HUES48 (cell line): ENCODE results near the gene TMEM222.
A peak's percentile ranks its signal among the peaks of the same experiment; 100 is the strongest.

Experiments
- H3K27ac ChIP-seq: one replicate; pipeline ENCODE4 v1.7.0; 2013; ENCODE audit warnings: low read depth, low read length, inconsistent platforms
- H3K27me3 ChIP-seq: 2 replicates; pipeline ENCODE4 v1.6.1; 2013; ENCODE audit warnings: mild to moderate bottlenecking, low read length; ENCODE audit not compliant: control insufficient read depth, insufficient read depth
- H3K36me3 ChIP-seq: 2 replicates; pipeline ENCODE4 v1.6.1; 2013; ENCODE audit warnings: low read length; ENCODE audit not compliant: control insufficient read depth, insufficient read depth
- H3K4me1 ChIP-seq: 2 replicates; pipeline ENCODE4 v1.6.1; 2013; ENCODE audit warnings: mild to moderate bottlenecking, low read length; ENCODE audit not compliant: control insufficient read depth, insufficient read depth
- H3K4me3 ChIP-seq: 2 replicates; pipeline ENCODE4 v1.5.1; 2013; ENCODE audit warnings: mild to moderate bottlenecking, low read depth, low read length
- H3K9ac ChIP-seq: 2 replicates; pipeline ENCODE4 v1.6.1; 2013; ENCODE audit warnings: mild to moderate bottlenecking, low read depth, low read length, moderate library complexity
- H3K9me3 ChIP-seq: 2 replicates; pipeline ENCODE4 v1.6.1; 2013; ENCODE audit warnings: low read length; ENCODE audit not compliant: control insufficient read depth, insufficient read depth

TMEM222 gene

DNA sequence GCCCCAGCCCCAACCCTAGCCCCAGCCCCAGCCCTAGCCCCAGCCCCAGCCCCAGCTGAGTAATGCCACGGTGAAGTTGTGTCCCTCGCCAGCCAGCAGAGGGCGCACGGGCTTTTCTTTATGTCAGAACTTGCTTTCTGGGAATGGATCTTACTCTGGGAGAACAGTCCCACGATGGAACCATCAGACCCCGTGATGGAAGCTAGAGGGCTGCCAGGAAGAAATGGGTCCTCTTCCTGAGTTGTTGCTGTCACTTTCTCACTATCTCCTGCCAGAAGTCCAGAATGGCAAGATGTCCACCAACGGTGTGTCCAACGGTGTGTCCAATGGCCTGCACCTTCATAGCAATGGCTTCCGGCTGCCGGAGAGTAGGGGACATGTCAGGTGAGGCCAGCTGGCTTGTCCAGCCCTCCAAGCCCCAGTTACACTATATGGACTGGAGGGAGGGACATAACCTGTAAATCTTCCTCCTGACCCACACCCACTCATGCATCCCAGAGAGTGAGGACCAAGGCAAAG is 25.1 kb upstream of the TMEM222 start:
- H3K27ac ChIP-seq = no peak overlapping the region
- H3K36me3 ChIP-seq = peaks cover 17% of the 10 kb centered on the region
- peaks cover 21% of the 10 kb centered on the region for H3K4me1 ChIP-seq
- no peaks in the 10 kb centered on the region for H3K9me3 ChIP-seq
- H3K4me3 ChIP-seq = no peak overlapping the region
- no peaks in the 10 kb centered on the region for H3K27me3 ChIP-seq
- H3K9ac ChIP-seq = no peak overlapping the region

DNA sequence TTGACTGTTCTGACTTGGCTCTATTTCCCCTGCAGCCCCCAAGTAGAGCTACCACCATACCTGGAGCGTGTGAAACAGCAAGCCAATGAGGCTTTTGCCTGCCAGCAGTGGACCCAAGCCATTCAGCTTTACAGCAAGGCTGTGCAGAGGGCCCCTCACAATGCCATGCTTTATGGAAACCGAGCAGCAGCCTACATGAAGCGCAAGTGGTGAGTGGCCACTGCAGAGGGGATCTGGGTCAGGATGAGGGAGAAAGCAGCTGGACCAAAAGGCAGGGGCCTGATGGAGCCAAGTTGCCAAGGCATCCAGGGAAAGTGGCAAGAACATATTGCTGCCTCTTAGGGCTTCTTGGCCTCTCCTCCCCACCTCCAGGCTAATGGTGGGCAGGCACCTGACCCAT is 24.1 kb upstream of the TMEM222 start:
- H3K27me3 ChIP-seq = no peaks in the 10 kb centered on the region
- H3K27ac ChIP-seq = no peak overlapping the region
- H3K4me3 ChIP-seq = no peak overlapping the region
- H3K4me1 ChIP-seq = peaks cover 24% of the 10 kb centered on the region
- no peaks in the 10 kb centered on the region for H3K9me3 ChIP-seq
- H3K9ac ChIP-seq = no peak overlapping the region
- peaks cover 17% of the 10 kb centered on the region for H3K36me3 ChIP-seq

DNA sequence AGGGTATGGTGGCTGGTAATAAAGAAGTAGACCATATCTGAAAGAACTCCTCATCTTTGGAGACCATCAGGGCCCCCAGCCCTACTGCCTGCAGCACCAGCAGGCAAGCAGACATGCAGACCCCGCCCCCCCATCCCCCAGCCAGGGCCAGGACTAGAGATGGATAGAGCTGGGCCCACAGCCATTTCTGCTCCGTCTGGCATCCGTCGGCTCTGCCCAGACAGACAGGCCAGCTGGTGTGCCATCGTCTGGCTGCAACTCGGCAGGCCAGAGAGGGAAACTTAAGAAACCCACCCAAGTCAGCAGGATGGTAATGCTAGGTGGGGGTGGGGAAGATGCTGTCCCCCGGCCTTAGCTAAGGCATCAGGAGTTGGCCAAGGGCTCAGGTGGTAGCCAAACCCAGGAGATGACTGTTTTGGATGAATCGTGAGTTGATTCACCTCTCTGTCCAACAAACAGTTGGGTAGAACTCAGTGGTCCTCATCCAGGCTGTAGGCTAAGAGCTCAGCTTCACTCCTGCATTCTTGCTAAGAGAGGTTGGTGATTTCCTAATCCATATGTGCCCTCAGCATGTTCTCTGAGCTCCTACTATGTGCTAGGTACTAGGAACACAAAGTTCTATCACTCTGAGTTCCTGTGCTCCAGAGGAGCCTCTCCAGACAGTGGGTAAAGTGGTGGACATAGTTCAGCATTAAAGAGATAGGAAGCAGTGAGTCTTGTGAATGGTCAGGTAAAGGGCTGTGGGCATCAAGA is 23.2 kb upstream of the TMEM222 start:
- H3K36me3 ChIP-seq = peaks cover 17% of the 10 kb centered on the region
- H3K27me3 ChIP-seq = no peaks in the 10 kb centered on the region
- H3K9me3 ChIP-seq = no peaks in the 10 kb centered on the region
- H3K4me3 ChIP-seq = no peak overlapping the region
- 0 out of 2 replicates have a peak overlapping the region, but pooled peaks have one; percentile 18 for H3K9ac ChIP-seq
- H3K27ac ChIP-seq = peak overlapping the region; percentile 83
- H3K4me1 ChIP-seq = peaks cover 24% of the 10 kb centered on the region

DNA sequence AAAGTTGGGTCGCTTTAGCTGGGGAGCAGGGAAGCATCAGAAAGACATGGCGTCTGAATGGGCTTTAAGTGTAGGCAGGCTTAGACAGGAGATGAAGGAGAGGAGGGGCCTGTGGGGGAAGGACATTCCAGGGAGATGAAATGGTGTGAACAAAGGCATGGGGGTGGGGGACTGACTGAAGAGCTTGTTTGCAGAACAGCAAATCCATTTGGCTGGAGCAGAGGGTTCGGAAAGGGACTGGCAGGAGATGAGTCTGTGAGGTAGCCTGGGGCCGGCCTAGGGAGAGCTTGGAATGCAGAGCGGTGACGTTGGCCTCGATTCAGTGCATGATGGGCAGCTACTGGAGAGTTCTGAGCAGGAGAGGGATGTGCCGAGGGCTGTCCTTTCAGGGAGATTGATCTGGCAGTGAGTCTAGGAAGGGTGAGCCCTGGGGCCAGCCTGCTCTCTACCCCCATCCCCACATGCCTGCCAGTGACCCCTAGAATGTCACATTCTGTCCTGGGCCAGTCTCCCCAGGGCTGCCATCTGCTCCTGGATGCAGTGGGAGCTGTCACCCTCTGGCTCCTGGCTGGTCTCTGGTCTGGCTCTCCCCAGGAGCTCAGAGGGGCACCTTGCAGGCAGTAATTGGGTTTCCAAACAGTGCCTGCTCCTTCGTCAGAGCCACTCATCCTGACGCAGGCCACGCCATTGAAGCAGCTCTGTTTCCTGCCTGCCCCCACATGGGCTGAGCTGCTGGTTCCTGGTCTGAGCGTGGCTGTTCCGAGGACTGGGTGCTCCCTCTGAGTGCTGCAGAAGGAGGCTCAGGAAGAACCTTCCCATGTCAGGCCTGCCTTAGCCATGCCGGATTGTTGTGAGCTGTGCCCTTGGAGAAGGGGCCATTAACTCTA is 22.3 kb upstream of the TMEM222 start:
- H3K27me3 ChIP-seq = no peaks in the 10 kb centered on the region
- peak overlapping the region; percentile 85 for H3K27ac ChIP-seq
- H3K9ac ChIP-seq = no peak overlapping the region
- peaks cover 11% of the 10 kb centered on the region for H3K36me3 ChIP-seq
- H3K4me3 ChIP-seq = no peak overlapping the region
- no peaks in the 10 kb centered on the region for H3K9me3 ChIP-seq
- peaks cover 24% of the 10 kb centered on the region for H3K4me1 ChIP-seq

- Histone ChIP-seq H3K4me1 (peaks cover 24% of the 10 kb centered on the region), H3K9ac (no peak overlapping the region)
These were observed 21.5 kb upstream of the TMEM222 start for GRCh38 chr1:27300341-27301051.

GRCh38 chr1:27301052-27301422 is 20.9 kb upstream of the TMEM222 start:
- H3K9me3 ChIP-seq = no peaks in the 10 kb centered on the region
- H3K27me3 ChIP-seq = no peaks in the 10 kb centered on the region
- H3K36me3 ChIP-seq = peaks cover 8% of the 10 kb centered on the region
- no peak overlapping the region for H3K9ac ChIP-seq
- peaks cover 24% of the 10 kb centered on the region for H3K4me1 ChIP-seq
- H3K4me3 ChIP-seq = no peak overlapping the region
- H3K27ac ChIP-seq = peak overlapping the region; percentile 30

More at GRCh38 chr1:27300341-27301051, 21.5 kb upstream of the TMEM222 start:
- no peak overlapping the region for H3K4me3 ChIP-seq
- peak overlapping the region; percentile 85 for H3K27ac ChIP-seq
- no peaks in the 10 kb centered on the region for H3K27me3 ChIP-seq
- H3K36me3 ChIP-seq = peaks cover 8% of the 10 kb centered on the region
- H3K9me3 ChIP-seq = no peaks in the 10 kb centered on the region

GRCh38 chr1:27301582-27302199 is 20.3 kb upstream of the TMEM222 start:
- Histone ChIP-seq H3K4me1 (peaks cover 28% of the 10 kb centered on the region), H3K9ac (no peak overlapping the region), H3K36me3 (peaks cover 8% of the 10 kb centered on the region), H3K27me3 (no peaks in the 10 kb centered on the region), H3K27ac (peak overlapping the region; percentile 30), H3K9me3 (no peaks in the 10 kb centered on the region), H3K4me3 (no peak overlapping the region)

GRCh38 chr1:27302612-27303011 is 19.4 kb upstream of the TMEM222 start:
- Histone ChIP-seq H3K27ac (no peak overlapping the region), H3K4me1 (peaks cover 36% of the 10 kb centered on the region)

GRCh38 chr1:27303509-27303908 is 18.5 kb upstream of the TMEM222 start:
- Histone ChIP-seq H3K27ac (no peak overlapping the region), H3K4me1 (peaks cover 44% of the 10 kb centered on the region), H3K36me3 (no peaks in the 10 kb centered on the region; the same call in 1 of the 2 replicates), H3K27me3 (no peaks in the 10 kb centered on the region), H3K9me3 (no peaks in the 10 kb centered on the region), H3K4me3 (no peak overlapping the region), H3K9ac (no peak overlapping the region)

More at GRCh38 chr1:27302612-27303011, 19.4 kb upstream of the TMEM222 start:
- Histone ChIP-seq H3K9ac (no peak overlapping the region), H3K27me3 (no peaks in the 10 kb centered on the region), H3K36me3 (peaks cover 6% of the 10 kb centered on the region), H3K9me3 (no peaks in the 10 kb centered on the region), H3K4me3 (no peak overlapping the region)

DNA sequence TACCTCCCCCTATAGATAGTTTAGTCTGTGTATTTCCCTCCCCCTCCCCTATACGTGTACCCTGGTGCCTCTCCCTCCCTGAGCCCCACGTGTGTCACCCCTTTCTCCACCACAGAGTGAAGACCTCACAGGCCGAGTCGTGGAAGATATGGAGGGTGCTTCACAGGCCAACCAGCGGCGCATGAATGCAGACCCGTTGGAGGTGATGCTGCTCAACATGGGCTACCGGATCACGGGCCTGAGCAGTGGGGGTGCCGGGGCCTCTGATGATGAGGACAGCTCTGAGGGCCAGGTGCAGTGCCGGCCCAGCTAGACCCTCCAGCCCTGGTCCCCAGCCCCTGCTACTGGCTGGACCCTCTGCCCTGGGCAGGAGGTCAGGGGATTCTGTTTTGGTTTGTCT is 15.9 kb upstream of the TMEM222 start:
- H3K9ac ChIP-seq = no peak overlapping the region
- no peaks in the 10 kb centered on the region; the same call in 1 of the 2 replicates for H3K27me3 ChIP-seq
- no peaks in the 10 kb centered on the region for H3K9me3 ChIP-seq
- H3K36me3 ChIP-seq = no peaks in the 10 kb centered on the region
- H3K4me3 ChIP-seq = no peak overlapping the region
- peaks cover 32% of the 10 kb centered on the region for H3K4me1 ChIP-seq
- no peak overlapping the region for H3K27ac ChIP-seq
